HG03196 (cell line): ENCODE measurements around the gene PFKFB2.
A peak's percentile ranks its signal among the peaks of the same experiment; 100 is the strongest.

ENCODE experiments used
- ATAC-seq: cut with Tn5 transposase; IDR thresholded peaks from one replicate; pipeline ENCODE4 v1.9.1; 2021; ENCODE audit not compliant: unreplicated experiment

Gene PFKFB2

GRCh38 chr1:207088701-207089626, 35.9 kb downstream of the PFKFB2 start, which contains the start of gene C4BPB:
TSS of gene C4BPB (plus strand) at chr1:207088860. CDS start at chr1:207089532, 672 bp downstream.
- no peak for ATAC-seq

GRCh38 chr1:207089627-207090355, 36.7 kb downstream of the PFKFB2 start:
- ATAC-seq, result no peak

- no peak for ATAC-seq
Observed at GRCh38 chr1:207091200-207091908, 38.3 kb downstream of the PFKFB2 start.

- no peak for ATAC-seq
Observed at GRCh38 chr1:207093944-207094343, 40.9 kb downstream of the PFKFB2 start.

GRCh38 chr1:207097871-207098324, 44.8 kb downstream of the PFKFB2 start:
- peak; percentile 74 for ATAC-seq

GRCh38 chr1:207101720-207102119, 48.6 kb downstream of the PFKFB2 start:
- ATAC-seq, result no peak

GRCh38 chr1:207102146-207102545, 49.1 kb downstream of the PFKFB2 start:
- no peak for ATAC-seq

- no peak for ATAC-seq
Observed at GRCh38 chr1:207102659-207103058, 49.6 kb downstream of the PFKFB2 start.

GRCh38 chr1:207103892-207104373, 50.9 kb downstream of the PFKFB2 start, which contains the start of gene C4BPA:
TSS of gene C4BPA (plus strand) at chr1:207104233. CDS start at chr1:207113026, 8,793 bp downstream.
- ATAC-seq, result no peak

- ATAC-seq, result no peak
Observed at GRCh38 chr1:207109004-207109403, 55.9 kb downstream of the PFKFB2 start.

- ATAC-seq, result no peak
Observed at GRCh38 chr1:207112616-207113296, 59.7 kb downstream of the PFKFB2 start.

GRCh38 chr1:207115269-207115668, 62.2 kb downstream of the PFKFB2 start:
- no peak for ATAC-seq

GRCh38 chr1:207124389-207124788, 71.3 kb downstream of the PFKFB2 start:
- ATAC-seq, result no peak

GRCh38 chr1:207128336-207128921, 75.4 kb downstream of the PFKFB2 start:
- no peak for ATAC-seq

- no peak for ATAC-seq
Observed at GRCh38 chr1:207129053-207129452, 76.0 kb downstream of the PFKFB2 start.
